A673 (cell line): ENCODE data around the gene FBLIM1.

Experiments
- CTCF ChIP-seq: fragments of 300-800, 200-600 bp; sonication (generic); conservative IDR thresholded peaks from 2 replicates; pipeline ENCODE4 v1.5.1; 2017; ENCODE audit warnings: low read depth, mild to moderate bottlenecking, antibody characterized with exemption, low read length, moderate library complexity, mixed read lengths
- EZH2 ChIP-seq: fragments of 200-600 bp; sonication (generic); IDR thresholded peaks from 2 replicates; pipeline ENCODE4 v1.6.1; 2017; ENCODE audit warnings: borderline replicate concordance, low read depth, mild to moderate bottlenecking, mixed read lengths, antibody characterized with exemption, low read length; ENCODE audit not compliant: poor library complexity, severe bottlenecking

- no peak for TF ChIP-seq CTCF
- TF ChIP-seq EZH2: no peak
Observed at GRCh38 chr1:15742339-15742801, 16.2 kb upstream of the FBLIM1 start, which contains the start of gene TMEM82.
